Ecto neural progenitor cell (in vitro differentiated cells): ENCODE measurements around the gene GGCT.

Experiments used
- DNase-seq: peaks from one replicate; pipeline ENCODE4 v3.0.0-alpha.2; 2018; ENCODE audit warnings: low spot score

GGCT gene

GRCh38 chr7:30462179-30462578 is 42.5 kb downstream of the GGCT start:
- DNase-seq = no peak

DNA sequence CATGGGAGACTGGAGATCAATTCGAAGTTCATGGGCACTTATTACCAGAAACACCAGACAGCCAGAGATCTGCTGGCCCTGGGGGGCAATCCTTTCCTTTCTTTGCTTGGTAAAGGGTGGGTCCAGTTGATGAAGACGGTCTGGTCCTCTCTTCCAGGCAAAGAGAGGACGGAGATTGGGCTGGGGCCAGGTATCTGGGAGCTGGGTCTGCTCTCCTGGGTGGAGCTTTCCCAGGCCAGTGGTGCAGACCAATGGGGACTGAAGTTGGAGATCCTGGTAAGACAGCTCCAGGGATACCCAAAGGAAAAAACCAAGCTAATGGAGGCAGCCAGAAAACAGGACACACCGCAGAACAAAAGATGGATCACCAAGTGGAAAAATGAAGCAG is 44.4 kb downstream of the GGCT start:
- no peak for DNase-seq

GRCh38 chr7:30459591-30460245 is 44.9 kb downstream of the GGCT start:
- DNase-seq = no peak

DNA sequence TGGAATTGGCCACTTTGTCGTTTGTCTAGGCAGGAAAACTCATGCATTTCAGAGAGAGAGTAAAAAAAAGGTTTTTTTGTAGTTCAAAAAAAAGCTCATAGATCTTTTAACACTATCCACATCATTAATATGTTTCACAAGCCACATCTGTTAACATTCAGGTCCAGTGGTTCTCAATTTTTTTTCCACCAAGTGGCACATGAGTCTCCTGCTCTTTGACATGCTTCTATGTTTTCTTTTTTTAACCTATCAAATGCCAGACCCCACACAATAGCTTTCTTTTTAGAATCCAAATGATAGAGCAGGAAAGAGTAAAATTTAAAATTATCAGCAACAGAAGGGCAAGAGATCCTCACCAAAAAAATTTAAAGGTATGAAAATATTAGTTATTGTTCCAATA is 46.3 kb downstream of the GGCT start:
- no peak for DNase-seq

GRCh38 chr7:30453921-30454320 is 50.7 kb downstream of the GGCT start:
- no peak for DNase-seq

DNA sequence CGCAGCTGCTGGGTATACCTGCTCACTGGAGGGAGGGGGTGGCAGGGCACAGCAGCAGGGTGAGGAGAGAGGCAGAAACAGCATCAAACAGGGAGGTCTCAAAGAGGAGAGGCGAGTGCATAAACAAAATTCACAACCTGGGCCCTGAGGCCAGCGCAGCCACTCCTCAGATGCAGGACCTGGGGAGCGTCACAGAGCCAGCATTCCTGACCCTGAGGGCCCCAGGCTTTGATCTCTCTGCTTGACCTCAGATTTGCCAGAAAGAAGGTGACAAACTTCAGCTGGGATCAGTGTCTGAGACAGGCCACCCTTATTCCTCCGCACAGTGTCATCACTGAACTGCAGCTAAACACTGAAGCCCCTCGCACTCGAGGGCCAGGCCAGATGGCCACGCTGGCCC is 51.6 kb downstream of the GGCT start:
- no peak for DNase-seq

- no peak for DNase-seq
Measured at GRCh38 chr7:30452280-30452930, 52.2 kb downstream of the GGCT start.

DNA sequence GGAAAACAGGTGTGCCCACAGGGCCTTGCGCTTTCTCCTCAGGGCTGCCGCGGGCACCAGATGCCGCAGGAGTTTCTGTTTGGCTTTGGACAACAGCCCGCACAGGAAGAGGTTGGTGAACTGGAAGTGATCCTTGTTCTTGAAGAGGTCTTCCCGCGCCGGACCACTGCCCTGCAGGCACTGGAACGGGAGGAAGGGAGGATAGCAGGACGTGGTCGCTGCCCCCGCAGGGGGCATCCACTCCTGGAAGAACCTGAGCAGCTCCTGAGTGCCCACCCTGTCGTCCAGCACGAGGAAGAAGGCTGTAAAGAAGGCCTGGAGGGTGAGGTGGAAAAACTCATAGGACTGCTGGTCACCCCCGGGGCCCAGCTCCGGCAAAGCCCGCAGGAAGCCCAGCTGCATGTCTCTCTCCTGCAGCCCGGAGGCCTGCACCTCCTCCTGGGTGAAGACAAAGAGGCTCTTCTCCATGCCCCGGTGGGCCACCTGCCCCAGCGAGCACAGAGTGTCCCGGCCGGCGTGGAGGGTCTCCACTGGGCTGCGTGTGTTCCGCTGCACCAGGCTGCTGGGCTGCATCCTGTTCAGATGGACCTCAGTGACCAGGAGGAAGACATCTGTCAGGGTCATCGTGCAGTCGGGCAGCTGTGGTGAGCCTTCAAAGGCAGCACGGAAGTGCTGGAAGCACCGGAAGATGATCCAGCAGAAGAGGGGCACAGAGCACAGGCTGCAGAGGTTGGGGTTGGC is 52.9 kb downstream of the GGCT start:
- DNase-seq = no peak

DNA sequence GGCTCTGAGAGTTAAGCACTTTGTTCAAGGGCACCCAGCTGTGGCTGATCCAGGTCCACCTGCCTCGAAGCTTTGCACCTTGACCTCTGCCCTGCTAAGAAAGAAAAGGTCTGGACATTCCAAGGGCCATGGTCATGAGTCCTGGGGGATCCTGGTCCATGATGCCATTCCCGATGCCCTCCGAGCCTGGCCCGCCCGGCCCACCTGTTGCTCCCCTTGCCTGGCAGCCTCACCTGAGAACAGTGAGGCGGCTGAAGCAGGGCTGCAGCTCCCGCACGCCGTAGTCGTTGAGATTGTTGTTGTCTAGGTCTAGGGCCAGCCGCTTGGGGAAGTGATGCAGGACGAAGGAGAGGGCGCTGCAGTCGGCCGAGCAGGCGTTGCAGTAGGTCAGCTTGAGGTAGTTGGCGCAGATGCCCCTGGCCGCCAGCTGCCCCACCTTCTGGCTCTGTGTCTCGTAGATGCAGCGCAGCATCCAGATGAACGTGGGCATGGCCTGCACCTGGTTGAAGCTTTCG is 53.6 kb downstream of the GGCT start:
- no peak for DNase-seq

DNA sequence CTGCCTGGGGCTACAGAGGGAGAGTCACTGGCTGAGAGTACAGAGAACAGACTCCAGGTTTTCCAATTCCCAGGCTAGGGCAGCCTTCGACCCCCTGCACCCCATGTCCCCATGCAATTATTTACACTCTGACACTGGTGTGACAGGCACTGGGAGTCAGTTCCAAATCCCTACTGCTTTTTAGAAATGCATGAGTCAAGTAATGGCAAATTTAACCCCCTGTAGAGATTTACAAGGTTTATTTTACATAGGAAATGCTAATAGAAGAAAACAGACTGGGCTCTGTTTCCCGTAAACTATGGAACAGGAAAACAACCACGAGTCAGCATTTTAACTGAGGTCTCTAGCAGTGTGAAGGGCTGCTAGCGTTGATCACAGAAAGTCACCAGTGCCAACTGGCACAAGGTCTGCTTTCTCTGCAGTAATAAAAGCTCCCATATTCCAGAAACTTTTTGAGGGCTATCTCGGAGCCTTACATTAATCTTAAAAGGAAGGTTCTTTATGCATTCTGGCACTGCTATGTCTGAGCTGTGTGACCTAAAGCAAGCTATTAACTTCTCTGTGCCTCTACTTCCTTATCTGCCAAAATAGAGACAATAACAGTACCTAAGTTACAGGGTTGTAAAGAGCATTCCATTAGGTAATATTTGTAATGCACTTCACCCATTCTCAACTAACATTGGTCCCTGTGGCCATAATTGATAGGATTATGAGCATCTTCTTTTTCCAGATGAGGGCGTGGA is 54.2 kb downstream of the GGCT start:
- no peak for DNase-seq

- DNase-seq = no peak
Measured at GRCh38 chr7:30448461-30449189, 56.0 kb downstream of the GGCT start.

DNA sequence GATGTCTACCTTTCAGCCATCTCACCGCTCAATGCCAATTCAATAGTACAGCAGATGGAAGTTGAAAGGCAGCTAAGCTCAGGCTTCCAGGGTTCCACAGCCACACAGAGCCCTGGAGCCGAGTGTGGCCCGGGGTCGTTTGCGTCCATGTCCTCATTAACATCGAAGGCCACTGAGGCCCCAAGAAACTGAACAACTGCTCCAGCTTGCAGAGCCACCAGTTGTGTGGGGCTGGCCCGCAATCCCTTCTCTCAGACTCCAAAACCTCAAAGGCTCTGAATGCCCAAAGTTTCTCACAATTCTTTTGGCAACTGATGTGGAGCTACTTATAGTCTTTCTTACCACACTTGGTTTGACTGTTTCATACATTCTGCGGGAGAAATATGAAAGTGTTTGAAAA is 57.2 kb downstream of the GGCT start:
- DNase-seq = no peak
